Measurements from ENCODE around the gene RNF208.

RNF208 gene

GRCh38 chr9:137191691-137192447 lies 30.2 kb downstream of the RNF208 start:
- DNase-seq (ENCODE audit: low read depth): no peak

GRCh38 chr9:137191245-137191644 lies 30.8 kb downstream of the RNF208 start:
- no peak for DNase-seq (ENCODE audit: low read depth)

GRCh38 chr9:137190315-137190856 lies 31.7 kb downstream of the RNF208 start:
- no peak for DNase-seq (ENCODE audit: low read depth)

- DNase-seq (ENCODE audit: low read depth): no peak
Observed at GRCh38 chr9:137189297-137190295, 32.4 kb downstream of the RNF208 start.

- peak; percentile 92 for DNase-seq (ENCODE audit: low read depth)
Observed at GRCh38 chr9:137188490-137189296, 33.3 kb downstream of the RNF208 start, which contains the start of the genes ANAPC2 and SSNA1. Gene ANAPC2, minus strand, starts transcription at chr9:137188560. Its CDS starts 28 bp downstream, at chr9:137188532. Gene SSNA1, plus strand, starts transcription at chr9:137188676. Its CDS starts 51 bp downstream, at chr9:137188727.

- DNase-seq (ENCODE audit: low read depth): no peak
Observed at GRCh38 chr9:137188086-137188489, 34.0 kb downstream of the RNF208 start.

GRCh38 chr9:137187386-137187785 lies 34.7 kb downstream of the RNF208 start:
- DNase-seq (ENCODE audit: low read depth): no peak

GRCh38 chr9:137186385-137186784 lies 35.7 kb downstream of the RNF208 start:
- no peak for DNase-seq (ENCODE audit: low read depth)

- no peak for DNase-seq (ENCODE audit: low read depth)
Observed at GRCh38 chr9:137185921-137186320, 36.1 kb downstream of the RNF208 start.

GRCh38 chr9:137184881-137185660 lies 37.0 kb downstream of the RNF208 start:
- no peak for DNase-seq (ENCODE audit: low read depth)

- no peak for DNase-seq (ENCODE audit: low read depth)
Observed at GRCh38 chr9:137183980-137184595, 38.0 kb downstream of the RNF208 start.

- no peak for DNase-seq (ENCODE audit: low read depth)
Observed at GRCh38 chr9:137182836-137183235, 39.2 kb downstream of the RNF208 start.

GRCh38 chr9:137181680-137182079 lies 40.4 kb downstream of the RNF208 start:
- DNase-seq (ENCODE audit: low read depth): no peak

GRCh38 chr9:137180491-137180890 lies 41.5 kb downstream of the RNF208 start:
- no peak for DNase-seq (ENCODE audit: low read depth)

GRCh38 chr9:137179761-137180160 lies 42.3 kb downstream of the RNF208 start:
- DNase-seq (ENCODE audit: low read depth): no peak

GRCh38 chr9:137178939-137179630 lies 43.0 kb downstream of the RNF208 start:
- DNase-seq (ENCODE audit: low read depth): no peak

GRCh38 chr9:137178201-137178938 lies 43.7 kb downstream of the RNF208 start:
- DNase-seq (ENCODE audit: low read depth): no peak

- DNase-seq (ENCODE audit: low read depth): no peak
Observed at GRCh38 chr9:137176302-137177182, 45.5 kb downstream of the RNF208 start.

Data from activated T-helper 9 cell treated with anti-CD3 and anti-CD28 coated beads, Interleukin-2, amount 50 U/mL, for 16 hours (primary cell).